Coronary artery (tissue), 2 donors: ENCODE data around the gene CYFIP2.

ENCODE experiments used
- DNase-seq: peaks from one replicate; pipeline ENCODE4 v3.0.0-alpha.2; 2017; ENCODE audit warnings: low spot score
- H3K27ac ChIP-seq, 2 donors: fragments of 200-600 bp; sonication (generic); one replicate each; pipeline ENCODE4 v1.5.1; 2016 to 2019
- H3K4me3 ChIP-seq: fragments of 200-600 bp; sonication (generic); 2 replicates; pipeline ENCODE4 v1.5.1; 2016; ENCODE audit warnings: mild to moderate bottlenecking, moderate library complexity
- TF ChIP-seq, protein P1 (sequence below): fragments of 200-600 bp; sonication (generic); IDR thresholded peaks from one replicate; pipeline ENCODE4 v1.5.1; 2019; ENCODE audit warnings: antibody characterized with exemption

CYFIP2 gene

DNA sequence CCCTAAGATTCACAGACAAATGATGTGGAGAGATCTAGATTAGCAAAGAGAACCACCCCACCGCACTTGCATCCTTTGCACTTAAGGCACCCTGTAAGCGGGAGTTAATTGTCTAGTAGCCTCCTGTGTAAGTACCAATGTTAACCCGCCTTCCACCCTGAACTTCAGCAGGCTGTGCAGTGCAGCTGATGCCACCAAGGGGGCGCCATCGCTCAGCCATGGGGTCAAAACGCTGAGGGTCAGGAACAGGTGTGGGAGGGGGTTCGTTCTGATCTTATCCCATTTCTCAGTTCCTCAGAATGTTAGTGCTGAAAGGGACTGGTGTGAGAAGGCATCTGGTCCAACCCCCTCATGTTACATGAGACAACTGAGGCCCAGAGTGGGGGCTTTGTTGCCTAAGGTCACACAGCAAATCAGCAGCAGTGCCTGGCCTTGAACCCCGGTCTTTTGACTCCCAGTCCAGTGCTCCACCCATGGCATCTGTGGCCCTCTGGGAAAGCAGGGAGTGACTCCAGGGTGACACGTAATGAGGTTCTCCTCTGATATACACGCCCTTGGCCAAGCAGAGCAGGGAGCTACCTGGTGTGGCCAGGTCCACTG is 57.3 kb downstream of the CYFIP2 start:
- no peak overlapping the region for H3K27ac ChIP-seq
- TF ChIP-seq, protein P1, sequence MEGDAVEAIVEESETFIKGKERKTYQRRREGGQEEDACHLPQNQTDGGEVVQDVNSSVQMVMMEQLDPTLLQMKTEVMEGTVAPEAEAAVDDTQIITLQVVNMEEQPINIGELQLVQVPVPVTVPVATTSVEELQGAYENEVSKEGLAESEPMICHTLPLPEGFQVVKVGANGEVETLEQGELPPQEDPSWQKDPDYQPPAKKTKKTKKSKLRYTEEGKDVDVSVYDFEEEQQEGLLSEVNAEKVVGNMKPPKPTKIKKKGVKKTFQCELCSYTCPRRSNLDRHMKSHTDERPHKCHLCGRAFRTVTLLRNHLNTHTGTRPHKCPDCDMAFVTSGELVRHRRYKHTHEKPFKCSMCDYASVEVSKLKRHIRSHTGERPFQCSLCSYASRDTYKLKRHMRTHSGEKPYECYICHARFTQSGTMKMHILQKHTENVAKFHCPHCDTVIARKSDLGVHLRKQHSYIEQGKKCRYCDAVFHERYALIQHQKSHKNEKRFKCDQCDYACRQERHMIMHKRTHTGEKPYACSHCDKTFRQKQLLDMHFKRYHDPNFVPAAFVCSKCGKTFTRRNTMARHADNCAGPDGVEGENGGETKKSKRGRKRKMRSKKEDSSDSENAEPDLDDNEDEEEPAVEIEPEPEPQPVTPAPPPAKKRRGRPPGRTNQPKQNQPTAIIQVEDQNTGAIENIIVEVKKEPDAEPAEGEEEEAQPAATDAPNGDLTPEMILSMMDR, result no peak
- DNase-seq, result no peak
- no peak overlapping the region for H3K4me3 ChIP-seq

DNA sequence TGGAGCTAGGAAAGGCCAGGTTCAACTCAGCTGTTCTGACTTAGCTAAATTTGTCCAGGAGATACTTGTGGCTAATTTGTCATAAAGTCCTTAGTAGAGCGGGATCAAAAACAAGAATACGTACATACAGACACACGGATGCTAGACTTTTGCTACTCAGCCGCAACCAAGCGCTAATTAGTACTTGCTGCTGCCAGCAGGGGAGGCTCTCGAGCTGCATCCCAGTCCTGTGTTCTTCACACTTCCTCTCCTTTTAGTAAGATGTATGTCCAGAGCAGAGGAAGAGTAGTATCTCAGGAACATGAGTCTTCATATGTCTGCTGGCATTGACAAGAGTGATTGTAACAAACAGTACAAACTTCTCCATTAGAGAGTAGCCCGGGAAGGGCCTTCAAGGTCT is 58.3 kb downstream of the CYFIP2 start:
- no peak for DNase-seq
- no peak overlapping the region for H3K4me3 ChIP-seq
- TF ChIP-seq, protein P1, result no peak
- H3K27ac ChIP-seq, result no peak overlapping the region

DNA sequence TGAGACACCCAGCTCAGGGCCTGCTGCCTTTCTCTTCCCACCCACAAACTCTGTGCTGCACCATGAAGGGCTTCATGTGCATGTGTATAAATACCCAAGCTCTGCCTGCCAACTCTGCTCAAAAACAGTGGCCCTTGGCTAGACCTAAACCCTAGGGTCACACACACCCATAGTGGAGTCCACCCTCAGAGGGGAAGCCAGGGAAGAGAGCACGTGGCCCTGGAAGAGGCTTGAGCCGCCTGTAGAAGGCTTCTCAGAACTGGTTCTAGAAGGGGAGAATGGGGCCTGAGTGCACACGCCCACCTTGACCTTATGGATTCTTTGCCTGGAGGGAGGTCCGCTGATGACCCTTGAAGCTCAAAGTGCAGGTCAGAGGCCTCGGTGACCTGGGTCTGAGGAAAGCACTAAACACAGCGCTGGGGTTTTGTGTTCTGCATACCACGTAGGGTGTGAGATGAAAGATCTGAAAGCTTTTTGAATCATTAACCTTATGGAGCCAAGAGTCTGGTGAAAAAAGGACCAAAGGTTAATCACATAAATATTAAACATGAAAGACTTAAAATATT is 60.6 kb downstream of the CYFIP2 start:
- Histone ChIP-seq H3K27ac (no peak overlapping the region), H3K4me3 (no peak overlapping the region)
- TF ChIP-seq, protein P1, result no peak
- no peak for DNase-seq

DNA sequence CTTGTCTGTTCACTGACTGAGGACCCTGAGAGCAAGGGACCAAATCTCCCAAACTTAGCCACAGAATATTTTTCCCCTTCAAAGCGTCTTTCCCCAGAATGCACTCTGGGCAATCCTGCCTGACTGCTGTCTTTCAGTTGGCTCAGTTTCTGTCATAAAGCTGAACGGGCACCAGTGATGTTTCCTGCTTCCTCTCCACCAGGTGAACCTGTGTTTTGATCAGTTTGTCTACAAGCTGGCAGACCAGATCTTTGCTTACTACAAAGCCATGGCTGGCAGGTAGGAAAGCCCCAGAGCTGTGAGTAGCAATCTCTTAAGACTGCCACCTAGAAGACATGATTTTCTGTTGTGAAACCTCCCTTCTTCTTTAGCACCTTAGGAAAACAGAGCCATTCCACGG is 61.8 kb downstream of the CYFIP2 start:
- TF ChIP-seq, protein P1, result no peak
- no peak for DNase-seq
- H3K4me3 ChIP-seq, result no peak overlapping the region
- no peak overlapping the region for H3K27ac ChIP-seq

DNA sequence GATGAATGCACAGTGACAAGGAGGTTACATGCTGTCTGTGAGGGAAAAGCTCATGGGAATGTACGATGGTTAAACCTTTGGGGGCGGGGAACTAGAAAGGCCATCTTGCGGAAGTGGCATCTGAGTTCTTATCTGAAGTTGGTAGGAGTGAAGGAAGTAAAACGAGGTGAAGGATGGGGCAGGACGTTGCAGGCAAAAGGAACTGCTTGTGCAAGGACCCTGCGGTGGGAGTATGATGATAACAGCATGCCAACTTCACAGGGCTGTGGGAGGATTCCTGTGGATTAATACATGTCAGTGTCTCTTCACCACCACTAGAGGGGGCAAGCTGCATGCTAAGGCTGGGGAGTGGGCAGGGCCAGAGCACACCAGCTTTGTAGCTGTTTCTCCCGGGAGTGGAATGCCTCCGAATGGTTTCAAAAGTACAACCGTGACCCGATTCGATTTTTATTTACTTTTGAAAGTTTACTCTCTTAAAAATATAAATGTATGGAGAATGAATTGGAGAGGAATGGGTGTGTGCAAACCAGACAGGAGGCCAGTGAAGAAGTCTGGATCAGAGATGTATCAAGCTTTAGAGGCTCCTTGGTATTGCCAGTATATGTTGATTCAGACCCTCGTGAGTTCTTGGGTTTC is 62.5 kb downstream of the CYFIP2 start:
- no peak for DNase-seq
- Histone ChIP-seq H3K27ac (peak overlapping the region; percentile 1 to 14), H3K4me3 (peak overlapping the region; percentile 40)
- TF ChIP-seq, protein P1, result peak; percentile 85

DNA sequence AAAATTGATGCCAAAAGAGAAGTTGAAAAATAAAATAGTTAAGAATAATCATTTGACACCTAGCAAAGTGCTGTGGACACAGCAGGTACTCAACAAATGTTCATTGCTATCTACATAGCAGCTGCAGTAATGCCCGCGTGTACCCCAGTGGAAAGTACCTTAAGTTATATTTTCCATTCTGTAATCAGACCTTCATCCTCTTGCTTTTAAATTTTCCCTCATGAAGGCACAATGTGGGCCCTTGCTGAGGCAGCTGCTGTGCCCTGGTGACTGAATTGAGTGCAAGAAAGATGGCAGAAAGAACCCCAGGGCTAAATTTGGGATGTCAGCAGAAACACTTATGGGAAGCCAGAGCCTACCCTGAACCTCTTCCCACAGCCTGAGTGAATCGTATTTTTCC is 65.9 kb downstream of the CYFIP2 start:
- no peak overlapping the region for H3K4me3 ChIP-seq
- DNase-seq, result no peak
- TF ChIP-seq, protein P1, result no peak
- H3K27ac ChIP-seq, result no peak overlapping the region
